Neural progenitor cell (in vitro differentiated cells): Measurements from ENCODE around the gene BMP2K. TPM values are rescaled to one million over a fixed set of nuclear protein-coding genes. Genes with fewer than 3 reads are reported as not detected.
"Not testable (repeated sequence)": the region's sequence is repeated elsewhere in the genome, so short reads cannot be mapped to it uniquely, and the experiment has no call there.

Experiments used
- DNase-seq: peaks from one replicate; pipeline ENCODE4 v3.0.0-alpha.2; 2016; ENCODE audit warnings: low spot score
- H2AFZ ChIP-seq: fragments of 200-600 bp; sonication (generic); replicated peaks from 2 replicates; pipeline ENCODE4 v1.6.1; 2016; ENCODE audit warnings: antibody characterized with exemption
- H3F3A ChIP-seq: fragments of 200-600 bp; sonication (generic); 2 replicates; pipeline ENCODE4 v1.6.1; 2016; ENCODE audit warnings: antibody characterized with exemption, low read depth
- H3K27ac ChIP-seq: fragments of 200-600 bp; sonication (generic); 2 replicates; pipeline ENCODE4 v1.5.1; 2016; ENCODE audit warnings: mild to moderate bottlenecking
- H3K27me3 ChIP-seq: fragments of 200-600 bp; sonication (generic); 2 replicates; pipeline ENCODE4 v1.6.1; 2016; ENCODE audit warnings: mild to moderate bottlenecking, moderate library complexity
- H3K36me3 ChIP-seq: fragments of 200-600 bp; sonication (generic); 2 replicates; pipeline ENCODE4 v1.5.1; 2016
- H3K4me1 ChIP-seq: fragments of 200-600 bp; sonication (generic); 2 replicates; pipeline ENCODE4 v1.6.1; 2016; ENCODE audit warnings: mixed run types
- H3K4me2 ChIP-seq: fragments of 200-600 bp; sonication (generic); 2 replicates; pipeline ENCODE4 v1.6.1; 2016
- H3K4me3 ChIP-seq: fragments of 200-600 bp; sonication (generic); 2 replicates; pipeline ENCODE4 v1.5.1; 2016
- H3K79me2 ChIP-seq: fragments of 200-600 bp; sonication (generic); 2 replicates; pipeline ENCODE4 v1.6.1; 2016; ENCODE audit warnings: low read depth
- H3K9ac ChIP-seq: fragments of 200-600 bp; sonication (generic); 2 replicates; pipeline ENCODE4 v1.6.1; 2016
- H3K9me3 ChIP-seq: fragments of 200-600 bp; sonication (generic); 2 replicates; pipeline ENCODE4 v1.5.1; 2016; ENCODE audit warnings: low read depth
- H4K20me1 ChIP-seq: fragments of 200-600 bp; sonication (generic); 2 replicates; pipeline ENCODE4 v1.6.1; 2016; ENCODE audit warnings: low read depth
- H3K27ac Mint-ChIP-seq: 3 replicates; pipeline ENCODE4 v1.8.0; 2021; ENCODE audit warnings: mixed read lengths
- H3K27me3 Mint-ChIP-seq: 2 replicates; pipeline ENCODE4 v1.8.0; 2022; ENCODE audit warnings: low read depth, mild to moderate bottlenecking, inconsistent platforms, moderate library complexity, mixed read lengths; ENCODE audit not compliant: insufficient read depth
- H3K36me3 Mint-ChIP-seq: 3 replicates; pipeline ENCODE4 v1.8.0; 2021; ENCODE audit warnings: mixed read lengths
- H3K4me1 Mint-ChIP-seq: 3 replicates; pipeline ENCODE4 v1.8.0; 2021; ENCODE audit warnings: mixed read lengths
- H3K4me3 Mint-ChIP-seq: 3 replicates; pipeline ENCODE4 v1.8.0; 2021; ENCODE audit warnings: mild to moderate bottlenecking, moderate library complexity, mixed read lengths
- H3K9me3 Mint-ChIP-seq: 3 replicates; pipeline ENCODE4 v1.8.0; 2020; ENCODE audit warnings: mixed read lengths
- EZH2 ChIP-seq: fragments of 200-600 bp; sonication (generic); IDR thresholded peaks from 2 replicates; pipeline ENCODE4 v1.6.1; 2017; ENCODE audit warnings: antibody characterized with exemption, mild to moderate bottlenecking, moderate library complexity
- EZH2phosphoT487 ChIP-seq: fragments of 200-600 bp; sonication (generic); IDR thresholded peaks from 2 replicates; pipeline ENCODE4 v1.6.1; 2017; ENCODE audit warnings: antibody characterized with exemption
- total RNA-seq: library from RNA; depleted of rRNA; stranded (reverse); fragments of >200 nt; gene quantifications from 2 replicates; pipeline ENCODE4 v1.2.3, GENCODE V29; 2015; ENCODE audit warnings: low replicate concordance
- TF ChIP-seq, protein P1 (sequence below): fragments of 200-600 bp; sonication (generic); IDR thresholded peaks from 2 replicates; pipeline ENCODE4 v1.5.1; 2017; ENCODE audit warnings: antibody characterized with exemption, mild to moderate bottlenecking

Gene BMP2K
- total RNA-seq, 1 donor from 2014 or later: 62.0 TPM

DNA sequence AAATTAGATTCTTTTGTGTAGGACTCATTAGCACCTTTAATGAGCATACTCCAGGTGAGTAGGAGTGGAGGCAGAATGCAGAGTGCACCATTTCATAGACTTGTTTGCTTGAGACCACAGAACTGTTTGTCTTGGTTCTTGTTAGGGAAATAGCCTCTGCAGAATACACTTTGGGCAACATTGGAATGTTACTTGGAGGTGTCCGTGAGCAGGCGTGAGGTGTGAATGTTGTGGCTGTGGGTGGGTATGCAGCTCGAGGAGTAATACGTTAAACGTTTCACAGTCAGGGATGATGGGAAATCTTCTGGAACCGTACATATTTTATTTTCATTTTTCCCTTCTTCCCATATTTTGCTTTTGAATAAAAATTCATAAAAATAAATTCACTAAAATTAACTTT, 131.5 kb downstream of the BMP2K start:
- Histone ChIP-seq H2AFZ (no peak overlapping the region), H3K27ac (no peak overlapping the region), H3K36me3 (no peaks in the 10 kb centered on the region), H3K9me3 (no peaks in the 10 kb centered on the region), H4K20me1 (no peaks in the 10 kb centered on the region), H3K4me1 (no peaks in the 10 kb centered on the region), H3K27me3 (no peaks in the 10 kb centered on the region), H3K4me3 (no peak overlapping the region), H3K9ac (no peak overlapping the region), H3F3A (no peaks in the 10 kb centered on the region), H3K4me2 (no peak overlapping the region), H3K79me2 (no peaks in the 10 kb centered on the region)
- H3K36me3 Mint-ChIP-seq: peaks cover 20% of the 10 kb centered on the region
- TF ChIP-seq, protein P1, sequence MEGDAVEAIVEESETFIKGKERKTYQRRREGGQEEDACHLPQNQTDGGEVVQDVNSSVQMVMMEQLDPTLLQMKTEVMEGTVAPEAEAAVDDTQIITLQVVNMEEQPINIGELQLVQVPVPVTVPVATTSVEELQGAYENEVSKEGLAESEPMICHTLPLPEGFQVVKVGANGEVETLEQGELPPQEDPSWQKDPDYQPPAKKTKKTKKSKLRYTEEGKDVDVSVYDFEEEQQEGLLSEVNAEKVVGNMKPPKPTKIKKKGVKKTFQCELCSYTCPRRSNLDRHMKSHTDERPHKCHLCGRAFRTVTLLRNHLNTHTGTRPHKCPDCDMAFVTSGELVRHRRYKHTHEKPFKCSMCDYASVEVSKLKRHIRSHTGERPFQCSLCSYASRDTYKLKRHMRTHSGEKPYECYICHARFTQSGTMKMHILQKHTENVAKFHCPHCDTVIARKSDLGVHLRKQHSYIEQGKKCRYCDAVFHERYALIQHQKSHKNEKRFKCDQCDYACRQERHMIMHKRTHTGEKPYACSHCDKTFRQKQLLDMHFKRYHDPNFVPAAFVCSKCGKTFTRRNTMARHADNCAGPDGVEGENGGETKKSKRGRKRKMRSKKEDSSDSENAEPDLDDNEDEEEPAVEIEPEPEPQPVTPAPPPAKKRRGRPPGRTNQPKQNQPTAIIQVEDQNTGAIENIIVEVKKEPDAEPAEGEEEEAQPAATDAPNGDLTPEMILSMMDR: no peak
- TF ChIP-seq EZH2: no peak
- TF ChIP-seq EZH2phosphoT487: no peak
- no peaks in the 10 kb centered on the region for H3K9me3 Mint-ChIP-seq
- no peaks in the 10 kb centered on the region for H3K4me1 Mint-ChIP-seq
- no peaks in the 10 kb centered on the region for H3K27me3 Mint-ChIP-seq
- DNase-seq: no peak
- H3K27ac Mint-ChIP-seq: no peak overlapping the region
- no peak overlapping the region for H3K4me3 Mint-ChIP-seq

- H3K4me1 ChIP-seq, H3K4me2 ChIP-seq, H3K4me3 Mint-ChIP-seq, H3K9ac ChIP-seq, H3K27me3 ChIP-seq, H3K9me3 ChIP-seq, H2AFZ ChIP-seq, H3K36me3 ChIP-seq, H4K20me1 ChIP-seq, H3K27ac ChIP-seq, H3K27ac Mint-ChIP-seq, DNase-seq, H3K27me3 Mint-ChIP-seq, H3K4me3 ChIP-seq, H3K9me3 Mint-ChIP-seq, H3F3A ChIP-seq, H3K4me1 Mint-ChIP-seq, H3K79me2 ChIP-seq: not testable (repeated sequence)
- H3K36me3 Mint-ChIP-seq: peaks cover 20% of the 10 kb centered on the region
Measured at GRCh38 chr4:78908974-78909373, 132.8 kb downstream of the BMP2K start.

GRCh38 chr4:78910612-78911011, 134.5 kb downstream of the BMP2K start:
- H4K20me1 ChIP-seq: no peaks in the 10 kb centered on the region
- no peaks in the 10 kb centered on the region for H3K9me3 ChIP-seq
- H3K36me3 ChIP-seq: no peaks in the 10 kb centered on the region
- Mint-ChIP-seq H3K36me3 (peaks cover 20% of the 10 kb centered on the region), H3K27ac (no peak overlapping the region), H3K4me3 (no peak overlapping the region), H3K27me3 (no peaks in the 10 kb centered on the region), H3K4me1 (no peaks in the 10 kb centered on the region), H3K9me3 (no peaks in the 10 kb centered on the region)
- no peak for DNase-seq
- H3K9ac ChIP-seq: no peak overlapping the region
- no peak overlapping the region for H2AFZ ChIP-seq
- TF ChIP-seq EZH2 (no peak), EZH2phosphoT487 (no peak)
- TF ChIP-seq, protein P1: no peak
- H3K27me3 ChIP-seq: no peaks in the 10 kb centered on the region
- H3K79me2 ChIP-seq: no peaks in the 10 kb centered on the region
- no peaks in the 10 kb centered on the region for H3K4me1 ChIP-seq
- no peak overlapping the region for H3K4me2 ChIP-seq
- H3K4me3 ChIP-seq: no peak overlapping the region
- H3F3A ChIP-seq: no peaks in the 10 kb centered on the region
- H3K27ac ChIP-seq: no peak overlapping the region

DNA sequence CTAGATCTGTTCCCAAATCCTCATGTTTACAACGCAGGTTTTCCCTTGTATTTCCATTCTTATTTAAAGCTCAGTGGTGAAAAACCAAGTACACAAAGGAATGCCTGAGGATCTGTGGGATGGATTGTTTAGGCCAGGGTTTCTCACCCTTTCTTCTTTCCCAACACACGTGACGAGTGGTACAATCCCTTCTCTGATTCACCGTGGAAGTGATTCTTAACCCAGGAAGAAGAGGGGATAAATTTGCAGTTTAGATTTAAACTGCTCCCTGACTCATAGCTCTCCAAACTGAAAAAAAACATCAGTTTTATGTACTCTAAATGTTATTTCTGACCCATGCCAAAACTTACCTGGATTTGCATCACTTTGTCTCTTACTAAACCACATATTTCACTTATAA, 146.1 kb downstream of the BMP2K start:
- no peaks in the 10 kb centered on the region for H3K4me1 ChIP-seq
- H3K9me3 ChIP-seq: no peaks in the 10 kb centered on the region
- peaks cover 15% of the 10 kb centered on the region for H3K36me3 Mint-ChIP-seq
- H3K9ac ChIP-seq: no peak overlapping the region
- no peaks in the 10 kb centered on the region for H4K20me1 ChIP-seq
- H3K36me3 ChIP-seq: no peaks in the 10 kb centered on the region
- H3K4me3 Mint-ChIP-seq: no peak overlapping the region
- no peak overlapping the region for H3K4me3 ChIP-seq
- TF ChIP-seq EZH2phosphoT487 (no peak), EZH2 (no peak)
- TF ChIP-seq, protein P1: no peak
- H2AFZ ChIP-seq: no peak overlapping the region
- no peaks in the 10 kb centered on the region for H3K27me3 Mint-ChIP-seq
- H3K9me3 Mint-ChIP-seq: no peaks in the 10 kb centered on the region
- no peaks in the 10 kb centered on the region for H3K4me1 Mint-ChIP-seq
- H3K79me2 ChIP-seq: no peaks in the 10 kb centered on the region
- no peak overlapping the region for H3K27ac Mint-ChIP-seq
- H3F3A ChIP-seq: no peaks in the 10 kb centered on the region
- peak; percentile 19 for DNase-seq
- no peaks in the 10 kb centered on the region for H3K27me3 ChIP-seq
- H3K4me2 ChIP-seq: no peak overlapping the region
- no peak overlapping the region for H3K27ac ChIP-seq
